ENCODE data around the gene NRXN3. TPM values are rescaled to one million over a fixed set of nuclear protein-coding genes. Genes with fewer than 3 reads are reported as not detected.

NRXN3 gene
- total and polyA plus RNA-seq, 8 donors, result 1.3 to 7.6 (median 1.5) TPM

- TF ChIP-seq CTCF (IDR thresholded peaks at IDR 0.05), result no peak
- Histone ChIP-seq H3K27ac (no peak overlapping the region), H3K9me3 (no peaks in the 10 kb centered on the region), H3K36me3 (no peaks in the 10 kb centered on the region), H3K4me3 (no peak overlapping the region), H3K4me1 (no peaks in the 10 kb centered on the region), H3K27me3 (no peaks in the 10 kb centered on the region)
- intact Hi-C loops (cut with DNase I), result no loop called here
- ATAC-seq, result no peak
- no peak for DNase-seq
These were observed 1523.8 kb downstream of the NRXN3 start for GRCh38 chr14:79693935-79694334.

GRCh38 chr14:79695307-79695706 is 1525.1 kb downstream of the NRXN3 start:
- intact Hi-C loops (cut with DNase I), result no loop called here
- TF ChIP-seq CTCF (IDR thresholded peaks at IDR 0.05), result no peak
- Histone ChIP-seq H3K36me3 (no peaks in the 10 kb centered on the region), H3K27ac (no peak overlapping the region), H3K4me3 (no peak overlapping the region), H3K27me3 (no peaks in the 10 kb centered on the region), H3K4me1 (no peaks in the 10 kb centered on the region), H3K9me3 (no peaks in the 10 kb centered on the region)
- ATAC-seq (no peak), DNase-seq (no peak)

- Histone ChIP-seq H3K9me3 (no peaks in the 10 kb centered on the region), H3K27me3 (no peaks in the 10 kb centered on the region), H3K27ac (no peak overlapping the region), H3K4me3 (no peak overlapping the region), H3K4me1 (no peaks in the 10 kb centered on the region), H3K36me3 (no peaks in the 10 kb centered on the region)
- ATAC-seq, result no peak
- intact Hi-C loops (cut with DNase I), result no loop called here
- no peak for DNase-seq
- no peak for TF ChIP-seq CTCF (IDR thresholded peaks at IDR 0.05)
These were observed 1528.1 kb downstream of the NRXN3 start for GRCh38 chr14:79698298-79698711.

GRCh38 chr14:79699206-79699605 is 1529.0 kb downstream of the NRXN3 start:
- H3K9me3 ChIP-seq, result no peaks in the 10 kb centered on the region
- DNase-seq (no peak), ATAC-seq (no peak)
- TF ChIP-seq CTCF (IDR thresholded peaks at IDR 0.05), result no peak
- no peak overlapping the region for H3K4me3 ChIP-seq
- no peaks in the 10 kb centered on the region for H3K36me3 ChIP-seq
- intact Hi-C loops (cut with DNase I), result no loop called here
- H3K27me3 ChIP-seq, result no peaks in the 10 kb centered on the region
- no peaks in the 10 kb centered on the region for H3K4me1 ChIP-seq
- no peak overlapping the region for H3K27ac ChIP-seq

GRCh38 chr14:79701371-79701770 is 1531.2 kb downstream of the NRXN3 start:
- intact Hi-C loops (cut with DNase I), result no loop called here
- no peaks in the 10 kb centered on the region for H3K9me3 ChIP-seq
- no peak for ATAC-seq
- H3K36me3 ChIP-seq, result no peaks in the 10 kb centered on the region
- no peak overlapping the region for H3K4me3 ChIP-seq
- H3K27me3 ChIP-seq, result no peaks in the 10 kb centered on the region
- no peak overlapping the region for H3K27ac ChIP-seq
- no peak for DNase-seq
- H3K4me1 ChIP-seq, result no peaks in the 10 kb centered on the region
- no peak for TF ChIP-seq CTCF (IDR thresholded peaks at IDR 0.05)

Data from left lung (tissue), 10 donors.